GM19099 (cell line): Measurements from ENCODE around the gene GAREM1.

Experiments
- POLR2A ChIP-seq: IDR thresholded peaks from 3 replicates; pipeline ENCODE4 v1.6.1; 2011; ENCODE audit warnings: low read depth; ENCODE audit not compliant: insufficient read length; ENCODE audit errors: extremely low read depth

GAREM1 gene

GRCh38 chr18:32391126-32391525 lies 79.6 kb downstream of the GAREM1 start:
- no peak for TF ChIP-seq POLR2A

GRCh38 chr18:32389858-32390257 lies 80.8 kb downstream of the GAREM1 start:
- no peak for TF ChIP-seq POLR2A

DNA sequence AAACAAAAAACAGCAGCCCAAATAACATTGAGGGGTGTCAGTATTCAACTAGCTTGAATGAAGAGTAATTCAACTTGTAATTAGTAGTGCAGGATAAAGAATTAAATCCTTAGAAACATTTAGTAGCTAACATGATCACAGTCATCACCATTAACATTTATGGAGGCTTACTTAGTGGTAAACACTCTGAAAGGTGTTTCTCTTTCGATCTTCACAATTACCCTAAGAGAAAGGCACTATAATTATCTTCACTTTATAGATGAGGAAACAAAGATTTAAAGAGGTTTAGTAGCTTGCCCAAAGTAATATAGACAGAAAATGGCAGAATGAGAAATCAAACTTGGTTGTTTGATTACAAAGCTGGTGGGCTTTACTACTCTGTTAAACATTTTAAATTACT lies 81.5 kb downstream of the GAREM1 start:
- no peak for TF ChIP-seq POLR2A

- TF ChIP-seq POLR2A, result no peak
Measured at GRCh38 chr18:32386471-32386870, 84.2 kb downstream of the GAREM1 start.

GRCh38 chr18:32383050-32383819 lies 87.4 kb downstream of the GAREM1 start:
- TF ChIP-seq POLR2A, result no peak

DNA sequence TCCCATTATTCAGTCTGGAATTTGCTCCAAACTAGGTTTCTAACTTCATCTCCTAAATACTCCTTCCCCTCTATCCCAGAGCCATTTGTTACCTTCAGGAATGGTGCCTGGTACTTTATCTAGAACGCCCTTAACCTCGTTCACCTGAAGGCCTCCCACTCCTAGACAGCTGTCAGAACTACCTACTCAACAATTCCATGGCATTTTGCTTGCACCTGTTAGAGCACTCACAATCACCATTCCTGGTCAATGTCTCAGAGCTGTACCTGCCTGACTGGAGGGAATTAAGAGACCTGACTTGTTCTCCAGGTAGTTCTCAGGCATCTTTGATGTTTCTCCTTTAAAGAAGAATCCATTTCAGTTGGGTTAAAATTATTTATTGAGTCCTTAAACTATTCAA lies 88.9 kb downstream of the GAREM1 start:
- TF ChIP-seq POLR2A, result no peak

DNA sequence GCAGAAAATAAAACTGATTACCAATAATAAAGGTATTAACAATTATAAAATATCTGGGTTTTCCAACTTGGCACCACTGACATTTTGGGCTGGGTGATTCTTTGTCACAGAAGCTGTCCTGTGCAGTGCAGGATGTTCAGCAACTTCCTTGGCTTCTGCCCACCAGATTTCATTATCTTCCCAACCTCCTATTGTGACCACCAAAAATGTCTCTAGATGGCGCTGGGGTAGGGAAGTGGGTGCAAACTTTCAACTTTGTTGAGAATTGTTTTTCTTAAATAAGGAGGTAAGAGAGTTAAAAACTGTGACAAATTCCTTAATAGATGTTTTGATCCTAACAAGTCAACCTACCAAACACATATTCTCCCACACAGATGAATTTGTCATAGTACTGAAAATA lies 90.1 kb downstream of the GAREM1 start:
- TF ChIP-seq POLR2A, result no peak

DNA sequence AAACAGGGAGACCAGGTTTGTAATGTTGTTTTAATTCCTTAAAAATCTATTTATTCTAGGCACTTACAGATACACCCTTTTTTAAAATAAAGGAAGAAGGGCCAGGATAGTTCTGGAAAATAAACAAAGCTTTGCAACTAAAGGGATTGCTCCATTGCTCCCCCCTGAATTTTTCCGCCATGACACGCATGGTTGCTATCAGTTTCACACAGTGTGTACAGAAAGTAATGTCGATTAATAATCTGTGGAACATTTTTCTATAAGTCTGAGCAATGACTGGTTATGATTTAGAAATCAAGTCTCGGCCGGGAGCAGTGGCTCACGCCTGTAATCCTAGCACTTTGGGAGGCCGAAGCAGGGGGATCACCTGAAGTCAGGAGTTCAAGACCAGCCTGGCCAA lies 90.8 kb downstream of the GAREM1 start:
- TF ChIP-seq POLR2A, result no peak

DNA sequence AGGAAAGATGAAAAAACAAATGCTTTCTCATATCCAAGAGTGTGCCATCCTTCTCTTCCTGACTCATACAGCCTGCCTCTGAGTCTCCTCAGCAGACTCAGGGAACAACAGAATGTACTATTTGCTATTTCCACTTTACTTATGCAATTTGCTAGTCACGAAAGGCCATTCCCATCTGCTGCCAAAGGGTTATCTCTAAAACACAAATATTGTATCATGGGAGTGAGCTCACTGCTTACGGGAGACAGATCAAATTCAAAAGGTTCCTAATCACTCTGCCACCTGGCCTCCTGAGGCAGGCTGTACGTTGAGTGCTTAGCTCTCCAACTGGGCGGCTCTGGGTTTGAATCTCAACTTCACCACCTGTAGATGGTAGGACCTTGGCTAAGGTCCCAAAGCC lies 92.0 kb downstream of the GAREM1 start:
- TF ChIP-seq POLR2A, result no peak

DNA sequence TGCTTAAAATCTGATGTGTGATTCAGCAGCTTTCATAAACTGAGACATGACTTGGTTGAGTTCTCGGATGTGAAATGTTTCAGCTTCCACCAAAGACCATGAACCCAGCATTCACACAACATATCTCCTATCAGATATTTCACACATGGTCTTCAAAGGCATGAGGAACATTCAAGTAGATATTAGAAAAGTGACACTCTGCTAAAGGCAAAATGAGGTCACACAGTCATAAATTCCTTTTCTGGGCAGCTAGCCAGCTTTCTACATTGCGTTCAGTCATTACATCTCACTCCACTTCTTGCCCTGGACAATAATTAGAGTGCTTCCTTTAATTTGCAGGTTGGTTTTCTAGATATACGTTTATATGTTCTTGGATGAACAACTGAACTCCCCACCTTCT lies 96.7 kb downstream of the GAREM1 start:
- no peak for TF ChIP-seq POLR2A

DNA sequence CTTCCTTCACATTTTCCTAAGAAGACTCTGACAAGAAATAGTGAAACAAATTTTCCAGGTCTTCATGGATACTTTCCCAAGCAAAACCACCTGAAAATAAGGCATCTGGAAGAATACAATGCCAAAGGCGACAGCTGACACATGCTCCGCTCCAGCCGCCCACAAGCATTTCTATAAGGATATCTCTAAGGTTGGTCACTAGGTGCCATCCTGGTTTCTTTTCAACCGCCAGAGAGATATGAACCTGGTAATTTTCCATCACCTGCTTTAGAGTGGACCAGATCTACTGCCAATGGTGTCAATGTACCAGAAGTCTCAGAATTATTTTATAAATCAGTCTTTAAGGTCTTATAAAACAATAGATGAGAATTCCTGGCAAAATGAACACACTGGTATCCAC lies 97.2 kb downstream of the GAREM1 start:
- no peak for TF ChIP-seq POLR2A

DNA sequence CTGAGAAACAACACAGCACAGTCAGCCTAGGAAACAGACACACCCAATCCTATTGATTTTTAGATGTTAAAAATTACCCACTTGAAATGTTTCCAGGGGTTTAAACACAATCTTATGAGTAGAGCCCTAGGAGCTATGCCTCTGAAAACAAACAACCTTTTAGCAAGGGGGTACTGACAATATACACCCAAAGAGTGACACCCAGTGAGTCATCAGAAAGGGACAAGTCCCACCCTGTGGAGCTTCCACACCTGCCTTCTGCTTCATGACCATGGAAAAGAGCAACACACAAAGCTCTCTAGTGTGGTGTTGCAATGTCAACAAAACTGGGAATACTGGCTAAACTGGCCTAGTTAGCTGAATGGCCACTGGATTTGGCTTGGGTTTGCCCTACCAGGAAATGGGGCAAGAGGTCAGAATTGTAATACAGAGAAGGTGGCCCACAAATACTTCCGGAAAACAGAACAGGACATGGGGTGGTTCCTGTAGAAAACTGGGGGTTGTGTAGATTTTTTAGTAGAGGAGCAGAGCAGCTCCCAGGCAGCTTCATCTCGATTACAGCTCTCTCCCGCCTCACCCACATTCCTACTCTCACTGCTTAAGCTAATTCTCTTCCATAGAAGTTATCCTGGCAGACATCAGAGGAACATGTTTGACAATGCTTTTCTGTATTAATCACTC lies 98.2 kb downstream of the GAREM1 start:
- no peak for TF ChIP-seq POLR2A

- TF ChIP-seq POLR2A, result no peak
Measured at GRCh38 chr18:32372047-32372380, 98.7 kb downstream of the GAREM1 start.

- no peak for TF ChIP-seq POLR2A
Measured at GRCh38 chr18:32371384-32371783, 99.3 kb downstream of the GAREM1 start.

GRCh38 chr18:32368991-32369390 lies 101.7 kb downstream of the GAREM1 start:
- TF ChIP-seq POLR2A, result no peak

GRCh38 chr18:32368170-32368569 lies 102.5 kb downstream of the GAREM1 start:
- TF ChIP-seq POLR2A, result no peak
